ENCODE results near the gene AKT1.

The AKT1 gene

GRCh38 chr14:104784846-104785707, 10.5 kb downstream of the AKT1 start:
- no peak for FAIRE-seq

DNA sequence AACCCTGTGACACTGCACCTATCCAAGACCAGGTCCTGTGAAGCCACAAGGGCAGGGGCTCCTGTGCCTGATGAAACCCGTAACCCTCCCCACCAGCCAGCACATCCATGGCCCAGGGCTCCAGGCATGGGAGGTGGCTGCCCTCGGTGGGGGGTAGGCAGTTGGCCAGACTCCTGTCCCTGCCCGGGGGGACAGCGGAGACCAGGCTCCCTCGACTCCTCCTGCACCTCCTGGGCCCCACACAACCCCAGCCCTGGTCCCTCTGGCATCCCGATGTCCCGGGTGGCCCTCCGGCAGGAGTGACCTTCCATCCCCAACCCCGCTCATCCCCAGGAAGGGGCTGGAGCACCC, 11.4 kb downstream of the AKT1 start:
- no peak for FAIRE-seq

DNA sequence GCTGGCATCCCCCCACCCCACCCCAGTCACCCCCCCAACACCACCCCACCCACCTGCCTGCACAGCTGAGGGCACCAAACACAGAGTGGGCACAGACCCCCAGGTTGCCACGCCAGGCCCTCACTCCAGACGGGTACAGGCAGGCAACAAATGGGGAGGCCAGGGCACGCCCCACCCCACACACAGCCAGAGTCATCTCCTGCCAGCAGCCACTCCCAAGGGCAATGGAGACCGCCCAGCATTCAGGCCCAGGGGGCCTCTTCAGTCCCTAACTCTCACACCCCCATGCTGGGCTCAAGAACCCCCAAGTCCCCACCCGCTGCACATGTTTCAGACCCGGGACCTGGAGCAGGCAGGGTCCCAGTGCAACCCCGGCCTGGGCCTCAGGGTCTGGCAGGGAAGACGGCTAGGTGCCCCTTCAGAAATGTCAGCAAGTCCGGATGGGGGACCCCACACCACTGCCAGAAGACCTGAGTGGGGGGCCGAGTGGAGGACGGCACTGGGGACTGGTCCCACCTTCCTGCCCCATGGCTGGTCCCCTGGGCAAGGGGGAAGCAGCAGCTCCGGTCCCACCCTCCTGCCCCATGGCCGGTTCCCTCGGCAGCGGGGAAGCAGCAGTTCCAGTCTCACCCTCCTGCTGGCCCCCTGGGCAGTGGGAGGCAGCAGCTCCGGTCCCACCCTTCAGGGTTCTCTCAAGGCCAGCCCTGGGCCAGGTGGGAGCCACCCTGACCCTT, 11.9 kb downstream of the AKT1 start:
- no peak for FAIRE-seq

DNA sequence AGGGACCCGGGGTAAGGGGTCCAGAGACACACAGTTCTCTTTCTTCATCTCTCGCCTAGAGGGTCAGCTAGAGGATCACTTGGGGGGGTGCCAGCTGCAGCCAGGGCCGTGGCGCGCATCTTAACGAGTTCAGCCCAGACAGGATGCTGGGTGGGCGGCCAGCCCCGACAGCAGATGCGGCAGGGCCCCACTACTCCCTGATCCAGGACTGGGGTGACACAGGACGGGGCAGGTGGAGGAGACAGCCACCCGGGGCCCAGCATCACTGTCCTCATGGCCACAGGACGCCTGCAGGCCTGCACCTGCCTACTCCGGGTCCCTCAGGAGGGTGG, 12.8 kb downstream of the AKT1 start:
- no peak for FAIRE-seq

DNA sequence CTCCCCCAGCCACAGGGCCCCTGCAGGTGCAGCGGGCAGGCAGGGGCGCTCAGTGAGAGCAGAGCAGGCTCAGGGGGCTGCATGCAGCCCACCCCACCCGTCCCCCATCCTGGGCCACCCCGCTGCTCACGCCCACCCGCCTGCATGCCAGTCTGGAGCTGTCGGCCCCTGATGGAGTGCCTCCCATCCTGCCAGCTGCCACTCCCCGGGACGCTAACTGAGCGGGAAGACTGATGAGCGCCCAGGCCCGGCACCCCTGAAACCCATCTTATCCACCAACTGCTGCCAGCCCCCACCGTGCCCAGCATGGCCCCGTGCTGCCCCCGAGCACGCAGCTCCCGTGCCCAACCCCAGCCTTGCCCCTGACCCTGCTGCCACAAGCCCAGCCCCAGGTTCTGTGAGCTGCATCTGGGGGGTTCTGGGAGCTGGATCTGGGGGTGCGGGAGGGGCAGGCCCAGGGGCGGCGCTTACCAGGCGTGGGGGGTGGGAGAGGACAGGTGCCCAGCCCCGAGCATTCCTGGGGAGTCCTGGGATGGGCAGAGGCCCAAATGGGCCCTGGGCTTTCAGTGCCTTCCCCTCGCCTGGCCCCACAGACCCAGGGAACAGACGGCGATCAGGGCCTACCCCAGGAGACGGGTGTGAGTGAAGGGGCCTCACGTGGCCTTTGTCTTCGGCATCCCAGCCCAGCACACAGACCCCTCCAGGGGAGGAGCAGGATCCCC, 13.3 kb downstream of the AKT1 start:
- FAIRE-seq: no peak

GRCh38 chr14:104781271-104782077, 14.1 kb downstream of the AKT1 start:
- no peak for FAIRE-seq

- FAIRE-seq: no peak
These were observed 15.0 kb downstream of the AKT1 start for GRCh38 chr14:104780513-104781030.

GRCh38 chr14:104779776-104780512, 15.6 kb downstream of the AKT1 start:
- FAIRE-seq: no peak

DNA sequence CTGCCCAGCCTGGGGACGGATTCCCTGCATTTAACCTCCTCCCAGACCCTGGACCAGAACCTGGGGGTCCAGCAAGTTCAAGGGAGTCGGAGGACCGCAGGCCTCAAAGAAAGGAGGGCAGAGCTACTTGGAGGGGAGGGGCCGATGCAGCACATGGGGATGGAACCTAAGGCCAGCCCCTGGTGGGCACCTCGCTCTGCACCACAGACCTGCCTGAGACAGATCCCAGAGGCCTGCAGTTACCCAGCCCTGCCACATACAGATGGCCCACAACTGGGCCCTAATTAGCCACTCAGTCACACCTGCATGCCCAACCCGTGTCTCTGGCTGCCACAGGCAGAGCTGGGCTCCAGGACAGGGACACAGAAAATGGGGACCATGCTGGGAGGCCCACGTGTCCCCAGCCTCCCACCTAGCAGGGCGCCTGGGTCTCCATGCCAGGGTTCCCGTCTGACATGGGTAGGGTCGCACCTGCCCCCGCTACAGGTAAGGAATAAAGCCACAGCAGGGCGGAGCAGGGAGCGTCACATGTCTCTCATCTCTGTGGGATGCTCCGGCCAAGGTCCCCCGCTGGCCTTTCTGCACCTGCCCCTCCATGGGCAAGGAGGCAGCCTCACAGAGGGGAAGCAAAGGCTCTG, 16.7 kb downstream of the AKT1 start:
- FAIRE-seq: no peak

DNA sequence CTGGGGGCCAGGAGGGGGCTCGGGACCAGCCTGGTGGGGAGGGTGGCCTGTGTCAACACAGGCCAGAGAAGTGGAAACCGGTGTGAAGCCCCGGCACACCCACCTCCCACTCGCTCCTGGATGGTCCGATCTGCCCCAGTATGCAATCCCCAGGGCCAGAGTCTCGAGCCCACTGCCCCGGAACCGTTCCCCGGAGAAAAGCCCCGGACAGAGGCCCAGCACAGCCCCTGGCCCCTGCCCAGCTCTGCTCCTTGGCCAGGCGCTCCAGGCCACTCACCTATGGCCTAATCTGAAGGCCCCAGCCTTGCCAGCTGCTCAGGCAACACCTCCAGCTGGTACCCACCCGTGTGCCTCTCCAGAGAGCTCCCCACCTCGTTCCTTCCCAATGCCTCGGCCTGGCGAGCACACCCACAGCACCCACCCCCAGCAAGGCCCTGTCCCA, 17.7 kb downstream of the AKT1 start:
- FAIRE-seq: no peak

GRCh38 chr14:104776961-104777807, 18.4 kb downstream of the AKT1 start:
- no peak for FAIRE-seq

DNA sequence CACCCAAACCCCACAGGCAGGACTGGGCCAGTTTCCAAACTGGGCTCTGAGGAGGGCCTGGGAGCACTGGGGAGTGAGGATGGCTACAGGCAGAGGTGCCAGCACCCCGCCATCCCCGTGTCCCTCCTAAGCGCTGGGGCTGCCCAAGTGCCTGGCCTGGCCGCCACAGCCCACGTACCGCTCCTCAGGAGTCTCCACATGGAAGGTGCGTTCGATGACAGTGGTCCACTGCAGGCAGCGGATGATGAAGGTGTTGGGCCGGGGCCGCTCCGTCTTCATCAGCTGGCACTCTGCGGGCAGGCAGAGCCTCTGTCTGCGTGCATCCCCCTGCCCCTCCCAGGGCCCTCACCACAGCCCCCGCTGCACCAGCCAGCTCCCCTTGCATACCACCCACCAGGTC, 19.1 kb downstream of the AKT1 start:
- FAIRE-seq: no peak

DNA sequence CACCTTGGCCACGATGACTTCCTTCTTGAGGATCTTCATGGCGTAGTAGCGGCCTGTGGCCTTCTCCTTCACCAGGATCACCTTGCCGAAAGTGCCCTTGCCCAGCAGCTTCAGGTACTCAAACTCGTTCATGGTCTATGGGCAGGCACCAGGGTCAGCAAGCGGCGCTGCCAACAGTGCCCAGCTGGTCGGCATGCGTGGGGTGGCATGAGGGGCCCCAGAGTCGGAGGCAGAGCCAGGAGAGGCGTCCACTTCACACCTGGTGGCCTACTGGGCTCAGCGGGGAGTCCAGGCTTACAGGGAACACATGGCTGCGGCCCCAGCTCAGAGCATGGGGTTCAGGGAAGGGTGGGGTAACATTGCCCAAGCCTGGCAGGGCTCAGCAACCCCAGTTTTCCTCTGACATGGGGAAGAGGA, 20.5 kb downstream of the AKT1 start:
- no peak for FAIRE-seq

- FAIRE-seq: no peak
These were observed 21.0 kb downstream of the AKT1 start for GRCh38 chr14:104774453-104775072.

- FAIRE-seq: no peak
These were observed 21.8 kb downstream of the AKT1 start for GRCh38 chr14:104773505-104774452.

DNA sequence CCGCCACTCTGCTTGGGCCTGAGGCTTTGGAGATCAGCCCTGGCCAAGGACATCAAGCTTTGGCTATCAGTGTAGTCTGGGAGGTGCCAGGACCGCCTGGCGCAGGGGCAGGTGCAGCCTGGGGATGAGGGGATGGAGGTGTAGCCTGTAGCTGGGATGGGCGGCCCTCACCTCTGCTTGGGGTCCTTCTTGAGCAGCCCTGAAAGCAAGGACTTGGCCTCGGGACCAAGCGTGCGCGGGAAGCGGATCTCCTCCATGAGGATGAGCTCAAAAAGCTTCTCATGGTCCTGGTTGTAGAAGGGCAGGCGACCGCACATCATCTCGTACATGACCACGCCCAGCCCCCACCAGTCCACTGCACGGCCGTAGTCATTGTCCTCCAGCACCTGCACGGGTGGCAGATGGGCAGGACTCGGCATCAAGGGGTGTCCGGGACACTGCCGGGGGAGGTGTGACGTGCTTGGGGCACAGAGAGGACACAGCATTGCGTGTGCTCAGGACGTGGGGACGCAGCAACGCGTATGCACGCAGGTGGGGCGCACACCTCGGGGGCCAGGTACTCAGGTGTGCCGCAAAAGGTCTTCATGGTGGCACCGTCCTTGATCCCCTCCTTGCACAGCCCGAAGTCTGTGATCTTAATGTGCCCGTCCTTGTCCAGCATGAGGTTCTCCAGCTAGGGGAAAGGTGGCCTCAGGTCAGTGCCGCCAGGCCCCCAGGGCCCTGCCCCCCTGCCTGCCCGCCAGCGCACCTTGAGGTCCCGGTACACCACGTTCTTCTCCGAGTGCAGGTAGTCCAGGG, 22.6 kb downstream of the AKT1 start:
- FAIRE-seq: no peak

DNA sequence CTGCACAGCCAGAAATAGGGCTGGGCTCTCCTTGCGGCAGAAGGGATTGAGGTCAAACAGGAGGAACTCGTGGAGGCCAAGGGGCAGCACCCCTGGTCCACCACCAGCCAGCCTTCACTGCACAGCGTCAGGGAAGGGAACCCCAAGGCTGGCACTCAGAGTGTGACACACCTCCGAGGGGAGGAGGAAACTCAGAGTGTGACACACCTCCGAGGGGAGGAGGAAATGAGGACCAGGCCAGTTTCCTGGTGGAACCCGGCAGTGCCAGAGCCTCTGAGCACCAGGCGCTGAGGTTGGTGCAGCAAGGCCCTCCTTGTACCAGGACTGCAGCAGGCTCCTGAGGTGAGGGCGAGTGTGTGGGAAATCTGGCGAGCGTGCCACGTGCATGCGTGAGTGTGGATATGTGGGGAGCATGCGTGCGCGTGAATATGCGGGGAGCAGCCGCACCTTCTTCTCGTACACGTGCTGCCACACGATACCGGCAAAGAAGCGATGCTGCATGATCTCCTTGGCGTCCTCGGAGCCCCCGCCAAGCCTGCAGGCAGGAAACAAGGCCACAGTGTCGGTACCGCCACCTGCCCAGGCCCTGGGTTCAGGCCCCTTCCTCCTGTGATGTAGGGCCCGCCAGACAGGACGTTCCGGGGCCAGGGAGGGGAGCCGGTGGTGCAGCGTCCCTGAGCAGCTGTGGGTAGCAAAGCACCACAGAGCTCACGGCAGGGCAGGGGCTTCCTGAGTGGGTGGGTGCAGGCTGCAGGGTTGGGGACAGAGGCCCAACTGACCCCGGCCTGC, 23.4 kb downstream of the AKT1 start:
- FAIRE-seq: no peak
